ENCODE data around the gene SEC14L2. TPM values are rescaled to one million over a fixed set of nuclear protein-coding genes. Genes with fewer than 3 reads are reported as not detected.

Gene SEC14L2
- total and polyA plus RNA-seq, 2 donors (not counting 3 experiments of a cell fraction or from before 2014, with no cell fraction given), result 22.5 to 28.8 TPM

GRCh38 chr22:30399718-30400117 lies 2.9 kb downstream of the SEC14L2 start:
- Histone ChIP-seq H3K9me1 (replicated peaks; ENCODE audit: control insufficient read depth, extremely low read depth, insufficient read depth, low read length) (no peaks in the 10 kb centered on the region), H3K9ac (replicated peaks; ENCODE audit: extremely low read depth, insufficient read depth, low read length) (no peak overlapping the region), H3K4me1 (ENCODE audit: control insufficient read depth, extremely low read depth, insufficient read depth, low read length) (peaks cover 16% of the 10 kb centered on the region), H3K4me2 (ENCODE audit: insufficient read depth, low read length) (no peak overlapping the region), H3K9me3 (replicated peaks; ENCODE audit: control insufficient read depth, insufficient read depth, low read length) (no peaks in the 10 kb centered on the region), H3K4me3 (replicated peaks in 1 of 3; ENCODE audit: insufficient read depth in 1 of 3, low read depth in 1 of 3, low read length in 3 of 3) (no peak overlapping the region), H3K36me3 (ENCODE audit: control insufficient read depth in 2 of 2, extremely low read depth in 1 of 2, insufficient read depth in 2 of 2, low read length in 2 of 2) (peaks cover 0 to 11% of the 10 kb centered on the region in 2 experiments), H3K79me2 (ENCODE audit: control insufficient read depth, insufficient read depth, low read length) (peaks cover 46% of the 10 kb centered on the region), H2AFZ (ENCODE audit: low read depth, low read length) (no peak overlapping the region), H3K27ac (ENCODE audit: insufficient read depth, low read depth, low read length) (no peak overlapping the region), H3K27me3 (ENCODE audit: control insufficient read depth in 2 of 2, insufficient read depth in 2 of 2, low read length in 2 of 2) (no peaks in the 10 kb centered on the region), H4K20me1 (replicated peaks; ENCODE audit: control insufficient read depth, extremely low read depth, insufficient read depth, low read length) (no peaks in the 10 kb centered on the region)
- FAIRE-seq (no peak), DNase-seq (ENCODE audit: low read depth, low spot score) (no peak)
- ChIA-PET CTCF (interaction anchor here (3.8 kb wide), 1 partner anchor 13 kb away, joined by 32 read pairs; the partner anchor contains the start of gene RNF215), POLR2A (no interaction called here)
- TF ChIP-seq CTCF (IDR thresholded peaks at IDR 0.05; ENCODE audit: extremely low read depth in 1 of 2, insufficient read depth in 1 of 2, low read depth in 1 of 2, low read length in 2 of 2) (no peak), POLR2A (IDR thresholded peaks at IDR 0.05; ENCODE audit: low read depth, low read length) (no peak), POLR2AphosphoS5 (IDR thresholded peaks at IDR 0.05; ENCODE audit: insufficient read depth, low read depth, low read length) (no peak), JUN (IDR thresholded peaks at IDR 0.05; ENCODE audit: borderline replicate concordance, insufficient read depth, insufficient read length, low read depth) (no peak), MYC (IDR thresholded peaks at IDR 0.05; ENCODE audit: low read depth, low read length) (no peak), GATA2 (IDR thresholded peaks at IDR 0.05; ENCODE audit: insufficient read depth, insufficient read length, low read depth, low read length) (no peak), MAX (IDR thresholded peaks at IDR 0.05; ENCODE audit: insufficient read depth, insufficient read length) (no peak), EZH2 (IDR thresholded peaks at IDR 0.05; ENCODE audit: borderline replicate concordance, low read depth, low read length, severe bottlenecking) (no peak), FOS (IDR thresholded peaks at IDR 0.05; ENCODE audit: borderline replicate concordance, insufficient read depth, low read length) (no peak)
- dilution Hi-C loops (cut with MboI; ENCODE audit: extremely low pct_ligation_motif_present, low sequenced_read_pairs), result no loop called here
- BruUV-seq (replicated peaks), result no TSS peak
- intact Hi-C loops (cut with micrococcal nuclease), result no loop called here

Data from endothelial cell of umbilical vein (primary cell).